Measurements from ENCODE around the gene FMN1. TPM values are rescaled to one million over a fixed set of nuclear protein-coding genes. Genes with fewer than 3 reads are reported as not detected.

FMN1 gene
- total and polyA plus RNA-seq, 10 donors: 0.43 to 42.1 (median 8.6) TPM

DNA sequence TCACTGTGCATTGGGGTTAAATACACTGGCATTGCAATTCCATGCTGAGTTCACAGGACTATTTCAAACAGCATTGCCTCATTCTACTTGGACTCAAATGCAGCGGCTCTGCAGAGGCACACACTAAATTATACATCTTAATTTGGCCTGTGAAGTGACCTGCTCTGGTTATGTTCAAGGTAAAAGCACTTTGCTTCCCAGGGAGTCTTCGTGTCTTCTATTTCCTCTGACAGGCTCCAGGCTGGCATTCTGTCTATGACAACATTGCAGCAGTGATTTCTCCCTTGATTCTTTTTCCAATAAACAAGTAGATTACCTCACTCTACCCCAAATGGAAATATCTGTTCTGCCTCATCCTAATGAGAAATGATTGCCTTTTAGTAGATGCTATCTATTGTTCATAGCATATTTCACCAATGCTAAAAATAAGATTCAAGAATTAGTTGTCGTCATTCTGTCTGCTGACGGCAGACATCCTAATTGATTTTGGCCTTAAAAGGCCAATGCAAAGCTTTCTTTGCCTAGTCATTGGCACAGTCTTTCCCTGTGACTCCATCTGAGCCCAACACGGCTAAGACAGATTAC lies 33.8 kb downstream of the FMN1 start:
- 68 to 78% (median 77%) methylated on average over 5 of the region's 5 CpGs for WGBS, 5 donors
- Histone ChIP-seq H3K4me3 (no peak overlapping the region), H3K27me3 (replicated peaks in 1 of 7) (peaks cover 0 to 13% (median 0%) of the 10 kb centered on the region in 7 donors), H3K4me1 (peaks cover 0 to 36% (median 4%) of the 10 kb centered on the region in 6 donors), H3K9me3 (no peaks in the 10 kb centered on the region), H3K27ac (no peak overlapping the region), H3K36me3 (no peaks in the 10 kb centered on the region)
- intact Hi-C loops (cut with DNase I; ENCODE audit: low total_unique reads): no loop called here
- TF ChIP-seq POLR2A (IDR thresholded peaks at IDR 0.05): no peak
- no peak for TF ChIP-seq POLR2AphosphoS5 (IDR thresholded peaks at IDR 0.05)
- TF ChIP-seq CTCF (IDR thresholded peaks at IDR 0.05 in 8 of 11, conservative IDR thresholded peaks at IDR 0.05 in 3 of 11): no peak
- DNase-seq: no peak

GRCh38 chr15:33159726-33160453 lies 34.6 kb downstream of the FMN1 start:
- no peak overlapping the region for H3K27ac ChIP-seq
- WGBS, 5 donors: 32 to 60% (median 52%) methylated on average over 3 of the region's 3 CpGs
- H3K9me3 ChIP-seq: no peaks in the 10 kb centered on the region
- no peak overlapping the region for H3K4me3 ChIP-seq
- H3K4me1 ChIP-seq: peaks cover 0 to 36% (median 6%) of the 10 kb centered on the region in 6 donors
- no peak for TF ChIP-seq POLR2A (IDR thresholded peaks at IDR 0.05)
- no peak for TF ChIP-seq CTCF (IDR thresholded peaks at IDR 0.05 in 8 of 11, conservative IDR thresholded peaks at IDR 0.05 in 3 of 11)
- no peak for TF ChIP-seq POLR2AphosphoS5 (IDR thresholded peaks at IDR 0.05)
- H3K27me3 ChIP-seq (replicated peaks in 1 of 7): peaks cover 0 to 13% (median 0%) of the 10 kb centered on the region in 7 donors
- DNase-seq: no peak
- no peaks in the 10 kb centered on the region for H3K36me3 ChIP-seq
- intact Hi-C loops (cut with DNase I; ENCODE audit: low total_unique reads): no loop called here

DNA sequence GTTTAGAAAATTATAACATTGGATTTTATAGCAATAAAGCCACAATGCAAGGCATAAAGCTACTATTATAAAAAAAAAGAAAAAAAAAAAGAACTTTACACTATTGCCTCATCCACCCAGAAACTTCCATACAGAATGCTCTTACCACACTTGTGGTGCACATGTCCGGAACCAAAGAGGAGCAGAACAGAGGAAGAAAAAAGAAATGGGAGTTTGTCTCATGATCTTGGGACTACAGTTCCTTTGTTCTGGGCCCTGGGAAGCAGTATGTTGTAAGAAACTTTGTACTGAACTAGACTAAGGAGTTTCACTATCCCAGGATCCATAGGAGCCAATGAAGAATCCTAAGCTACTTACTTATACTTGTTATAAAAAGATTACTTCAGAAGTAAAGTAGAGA lies 36.1 kb downstream of the FMN1 start:
- intact Hi-C loops (cut with DNase I; ENCODE audit: low total_unique reads): no loop called here
- no peak for DNase-seq
- H3K4me3 ChIP-seq: no peak overlapping the region
- H3K9me3 ChIP-seq: no peaks in the 10 kb centered on the region
- H3K36me3 ChIP-seq: no peaks in the 10 kb centered on the region
- TF ChIP-seq CTCF (IDR thresholded peaks at IDR 0.05 in 8 of 11, conservative IDR thresholded peaks at IDR 0.05 in 3 of 11): no peak
- no peak for TF ChIP-seq POLR2AphosphoS5 (IDR thresholded peaks at IDR 0.05)
- no peak for TF ChIP-seq POLR2A (IDR thresholded peaks at IDR 0.05)
- H3K27me3 ChIP-seq (replicated peaks in 1 of 7): peaks cover 0 to 13% (median 0%) of the 10 kb centered on the region in 7 donors
- H3K27ac ChIP-seq: no peak overlapping the region
- H3K4me1 ChIP-seq: peaks cover 0 to 36% (median 6%) of the 10 kb centered on the region in 6 donors
- whole genome bisulfite sequencing, 5 donors: 54 to 76% (median 71%) methylated on average over 1 of the region's 1 CpG

- intact Hi-C loops (cut with DNase I; ENCODE audit: low total_unique reads): no loop called here
- 88 to 96% (median 92%) methylated on average over 6 of the region's 6 CpGs for WGBS, 5 donors
- peaks cover 0 to 36% (median 6%) of the 10 kb centered on the region in 6 donors for H3K4me1 ChIP-seq
- H3K27ac ChIP-seq: peak overlapping the region in 1 of 8 donors; percentile 26
- TF ChIP-seq POLR2AphosphoS5 (IDR thresholded peaks at IDR 0.05) (no peak), POLR2A (IDR thresholded peaks at IDR 0.05) (no peak), CTCF (IDR thresholded peaks at IDR 0.05 in 8 of 11, conservative IDR thresholded peaks at IDR 0.05 in 3 of 11) (no peak)
- H3K9me3 ChIP-seq: no peaks in the 10 kb centered on the region
- peaks cover 0 to 13% (median 0%) of the 10 kb centered on the region in 7 donors for H3K27me3 ChIP-seq (replicated peaks in 1 of 7)
- DNase-seq: no peak
- no peak overlapping the region for H3K4me3 ChIP-seq
- H3K36me3 ChIP-seq: no peaks in the 10 kb centered on the region
Observed at GRCh38 chr15:33157371-33158037, 37.0 kb downstream of the FMN1 start.
